GM18517 (cell line): Measurements from ENCODE around the gene MAP2K5.

Experiments
- ATAC-seq: cut with Tn5 transposase; IDR thresholded peaks from one replicate; pipeline ENCODE4 v1.9.1; 2021; ENCODE audit warnings: mild to moderate bottlenecking, moderate library complexity; ENCODE audit not compliant: unreplicated experiment

MAP2K5 gene

GRCh38 chr15:67777071-67777470 lies 234.6 kb downstream of the MAP2K5 start:
- no peak for ATAC-seq

- ATAC-seq = no peak
These were observed 235.3 kb downstream of the MAP2K5 start for GRCh38 chr15:67777773-67778172.

- no peak for ATAC-seq
These were observed 236.6 kb downstream of the MAP2K5 start for GRCh38 chr15:67778968-67779548.

GRCh38 chr15:67779549-67780111 lies 237.1 kb downstream of the MAP2K5 start:
- ATAC-seq = no peak

- no peak for ATAC-seq
These were observed 238.6 kb downstream of the MAP2K5 start for GRCh38 chr15:67781061-67781460.

- no peak for ATAC-seq
These were observed 239.6 kb downstream of the MAP2K5 start for GRCh38 chr15:67781907-67782690.

- ATAC-seq = no peak
These were observed 240.1 kb downstream of the MAP2K5 start for GRCh38 chr15:67782691-67782991.

- peak; percentile 54 for ATAC-seq
These were observed 240.8 kb downstream of the MAP2K5 start for GRCh38 chr15:67783303-67783702.

- ATAC-seq = peak; percentile 93
These were observed 241.7 kb downstream of the MAP2K5 start for GRCh38 chr15:67784090-67784781.

- peak; percentile 16 for ATAC-seq
These were observed 242.4 kb downstream of the MAP2K5 start for GRCh38 chr15:67784856-67785430.

GRCh38 chr15:67785431-67785830 lies 242.9 kb downstream of the MAP2K5 start:
- no peak for ATAC-seq

GRCh38 chr15:67786646-67787045 lies 244.1 kb downstream of the MAP2K5 start:
- no peak for ATAC-seq

GRCh38 chr15:67788986-67789385 lies 246.5 kb downstream of the MAP2K5 start:
- no peak for ATAC-seq

GRCh38 chr15:67790610-67791319 lies 248.3 kb downstream of the MAP2K5 start:
- no peak for ATAC-seq

GRCh38 chr15:67792250-67792942 lies 249.9 kb downstream of the MAP2K5 start:
- ATAC-seq = no peak

GRCh38 chr15:67794832-67795574 lies 252.5 kb downstream of the MAP2K5 start:
- ATAC-seq = no peak

GRCh38 chr15:67796196-67797127 lies 254.0 kb downstream of the MAP2K5 start:
- ATAC-seq = no peak

GRCh38 chr15:67799801-67800205 lies 257.3 kb downstream of the MAP2K5 start:
- ATAC-seq = no peak
